ENCODE data around the gene SSC5D. TPM values are rescaled to one million over a fixed set of nuclear protein-coding genes. Genes with fewer than 3 reads are reported as not detected.

Gene SSC5D
- total and polyA plus RNA-seq, 9 of the 15 experiments (the other 6 are each of a cell fraction or from before 2014, with no cell fraction given), result 0.04 to 0.71 (median 0.14) TPM; not detected in 2

DNA sequence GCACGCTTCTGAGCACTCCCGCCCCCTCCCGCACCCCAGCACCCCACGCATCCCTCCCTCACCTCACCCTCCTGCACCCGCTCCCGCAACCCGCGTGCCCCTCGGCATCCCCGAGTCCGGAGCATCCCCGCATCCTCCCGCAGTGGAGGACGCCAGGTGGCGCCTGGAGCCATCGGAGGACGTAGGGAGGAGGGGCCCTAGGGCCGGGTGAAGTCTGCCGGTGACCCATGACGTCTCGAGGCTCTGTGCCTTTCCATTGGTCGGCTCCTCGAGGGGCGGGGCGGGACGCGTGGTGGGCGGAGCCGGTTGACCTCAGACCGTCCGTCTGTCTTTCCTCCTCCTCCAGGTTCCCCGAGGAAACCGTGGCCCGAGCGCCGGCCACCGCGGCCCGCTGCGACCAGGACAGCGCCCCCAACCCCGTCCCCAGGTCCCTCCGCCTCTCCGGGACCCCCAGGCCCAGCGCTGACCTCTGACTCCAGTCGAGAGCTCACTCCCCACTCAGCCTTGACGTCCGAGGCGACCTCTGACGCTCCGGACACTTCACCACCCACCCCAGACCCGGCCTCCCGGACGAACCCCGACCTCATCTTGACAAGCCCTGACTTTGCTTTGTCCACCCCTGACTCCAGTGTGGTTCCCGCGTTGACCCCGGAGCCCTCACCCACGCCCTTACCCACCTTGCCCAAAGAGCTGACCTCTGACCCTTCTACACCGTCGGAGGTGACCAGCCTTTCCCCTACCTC is 28.8 kb downstream of the SSC5D start (continued):
- TF ChIP-seq NR2C2 (CRISPR knock-in tag; IDR thresholded peaks at IDR 0.05) (peak; percentile 45), NR2C2 (tag; IDR thresholded peaks at IDR 0.05) (peak; percentile 93), MTA3 (IDR thresholded peaks at IDR 0.05; ENCODE audit: borderline replicate concordance) (peak; percentile 19; the same call in 1 of the 2 replicates), BRD9 (IDR thresholded peaks at IDR 0.05; ENCODE audit: low read depth, partially characterized antibody) (no peak), KLF1 (tag; IDR thresholded peaks at IDR 0.05) (0 out of 2 replicates have a peak, but pooled peaks have one; percentile 28), SNIP1 (IDR thresholded peaks at IDR 0.05; ENCODE audit: low read depth) (no peak), NELFE (IDR thresholded peaks at IDR 0.05; ENCODE audit: insufficient read depth, insufficient read length) (no peak), SAP30 (IDR thresholded peaks at IDR 0.05; ENCODE audit: borderline replicate concordance, insufficient read depth, low read depth, low read length, poor library complexity, severe bottlenecking) (no peak), PHB (CRISPR knock-in tag; IDR thresholded peaks at IDR 0.05) (no peak), MTA2 (IDR thresholded peaks at IDR 0.05; ENCODE audit: low read depth) (peak; percentile 24; the same call in 1 of the 2 replicates), ATF7 (IDR thresholded peaks at IDR 0.05) (peak; percentile 65), YBX1 (IDR thresholded peaks at IDR 0.05) (no peak), FOS (IDR thresholded peaks at IDR 0.05; ENCODE audit: extremely low read depth, insufficient read length) (peak; percentile 80), NR2C1 (IDR thresholded peaks at IDR 0.05) (peak; percentile 93), NR2C1 (tag; IDR thresholded peaks at IDR 0.05) (peak; percentile 92)
- TF ChIP-seq, protein P1, sequence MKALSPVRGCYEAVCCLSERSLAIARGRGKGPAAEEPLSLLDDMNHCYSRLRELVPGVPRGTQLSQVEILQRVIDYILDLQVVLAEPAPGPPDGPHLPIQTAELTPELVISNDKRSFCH (CRISPR knock-in tag; IDR thresholded peaks at IDR 0.05), result no peak
- TF ChIP-seq, protein P1 (tag; IDR thresholded peaks at IDR 0.05), result no peak
- TF ChIP-seq, protein P2, sequence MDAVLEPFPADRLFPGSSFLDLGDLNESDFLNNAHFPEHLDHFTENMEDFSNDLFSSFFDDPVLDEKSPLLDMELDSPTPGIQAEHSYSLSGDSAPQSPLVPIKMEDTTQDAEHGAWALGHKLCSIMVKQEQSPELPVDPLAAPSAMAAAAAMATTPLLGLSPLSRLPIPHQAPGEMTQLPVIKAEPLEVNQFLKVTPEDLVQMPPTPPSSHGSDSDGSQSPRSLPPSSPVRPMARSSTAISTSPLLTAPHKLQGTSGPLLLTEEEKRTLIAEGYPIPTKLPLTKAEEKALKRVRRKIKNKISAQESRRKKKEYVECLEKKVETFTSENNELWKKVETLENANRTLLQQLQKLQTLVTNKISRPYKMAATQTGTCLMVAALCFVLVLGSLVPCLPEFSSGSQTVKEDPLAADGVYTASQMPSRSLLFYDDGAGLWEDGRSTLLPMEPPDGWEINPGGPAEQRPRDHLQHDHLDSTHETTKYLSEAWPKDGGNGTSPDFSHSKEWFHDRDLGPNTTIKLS (IDR thresholded peaks at IDR 0.05; ENCODE audit: borderline replicate concordance, low read depth), result 0 out of 2 replicates have a peak, but pooled peaks have one; percentile 28
- TF ChIP-seq, protein P3, sequence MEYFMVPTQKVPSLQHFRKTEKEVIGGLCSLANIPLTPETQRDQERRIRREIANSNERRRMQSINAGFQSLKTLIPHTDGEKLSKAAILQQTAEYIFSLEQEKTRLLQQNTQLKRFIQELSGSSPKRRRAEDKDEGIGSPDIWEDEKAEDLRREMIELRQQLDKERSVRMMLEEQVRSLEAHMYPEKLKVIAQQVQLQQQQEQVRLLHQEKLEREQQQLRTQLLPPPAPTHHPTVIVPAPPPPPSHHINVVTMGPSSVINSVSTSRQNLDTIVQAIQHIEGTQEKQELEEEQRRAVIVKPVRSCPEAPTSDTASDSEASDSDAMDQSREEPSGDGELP (CRISPR knock-in tag; IDR thresholded peaks at IDR 0.05; ENCODE audit: borderline replicate concordance), result peak; percentile 79
- TF ChIP-seq, protein P4, sequence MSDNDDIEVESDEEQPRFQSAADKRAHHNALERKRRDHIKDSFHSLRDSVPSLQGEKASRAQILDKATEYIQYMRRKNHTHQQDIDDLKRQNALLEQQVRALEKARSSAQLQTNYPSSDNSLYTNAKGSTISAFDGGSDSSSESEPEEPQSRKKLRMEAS (CRISPR knock-in tag; IDR thresholded peaks at IDR 0.05), result peak; percentile 62
- TF ChIP-seq, protein P5, sequence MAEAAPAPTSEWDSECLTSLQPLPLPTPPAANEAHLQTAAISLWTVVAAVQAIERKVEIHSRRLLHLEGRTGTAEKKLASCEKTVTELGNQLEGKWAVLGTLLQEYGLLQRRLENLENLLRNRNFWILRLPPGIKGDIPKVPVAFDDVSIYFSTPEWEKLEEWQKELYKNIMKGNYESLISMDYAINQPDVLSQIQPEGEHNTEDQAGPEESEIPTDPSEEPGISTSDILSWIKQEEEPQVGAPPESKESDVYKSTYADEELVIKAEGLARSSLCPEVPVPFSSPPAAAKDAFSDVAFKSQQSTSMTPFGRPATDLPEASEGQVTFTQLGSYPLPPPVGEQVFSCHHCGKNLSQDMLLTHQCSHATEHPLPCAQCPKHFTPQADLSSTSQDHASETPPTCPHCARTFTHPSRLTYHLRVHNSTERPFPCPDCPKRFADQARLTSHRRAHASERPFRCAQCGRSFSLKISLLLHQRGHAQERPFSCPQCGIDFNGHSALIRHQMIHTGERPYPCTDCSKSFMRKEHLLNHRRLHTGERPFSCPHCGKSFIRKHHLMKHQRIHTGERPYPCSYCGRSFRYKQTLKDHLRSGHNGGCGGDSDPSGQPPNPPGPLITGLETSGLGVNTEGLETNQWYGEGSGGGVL (CRISPR knock-in tag; IDR thresholded peaks at IDR 0.05), result no peak
- TF ChIP-seq, protein P6, sequence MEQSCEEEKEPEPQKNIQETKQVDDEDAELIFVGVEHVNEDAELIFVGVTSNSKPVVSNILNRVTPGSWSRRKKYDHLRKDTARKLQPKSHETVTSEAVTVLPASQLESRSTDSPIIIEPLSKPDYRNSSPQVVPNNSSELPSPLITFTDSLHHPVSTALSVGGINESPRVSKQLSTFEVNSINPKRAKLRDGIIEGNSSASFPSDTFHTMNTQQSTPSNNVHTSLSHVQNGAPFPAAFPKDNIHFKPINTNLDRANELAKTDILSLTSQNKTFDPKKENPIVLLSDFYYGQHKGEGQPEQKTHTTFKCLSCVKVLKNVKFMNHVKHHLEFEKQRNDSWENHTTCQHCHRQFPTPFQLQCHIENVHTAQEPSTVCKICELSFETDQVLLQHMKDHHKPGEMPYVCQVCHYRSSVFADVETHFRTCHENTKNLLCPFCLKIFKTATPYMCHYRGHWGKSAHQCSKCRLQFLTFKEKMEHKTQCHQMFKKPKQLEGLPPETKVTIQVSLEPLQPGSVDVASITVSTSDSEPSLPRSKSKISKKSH (CRISPR knock-in tag; IDR thresholded peaks at IDR 0.05), result no peak
